GM12892 (cell line): ENCODE results near the gene ST7L.

Experiments
- POLR2A ChIP-seq: IDR thresholded peaks from 2 replicates; pipeline ENCODE4 v1.6.1; 2011; ENCODE audit warnings: low read depth, low read length, control low read depth
- TAF1 ChIP-seq: IDR thresholded peaks from 2 replicates; pipeline ENCODE4 v1.6.1; 2011; ENCODE audit warnings: low read depth, mild to moderate bottlenecking, control low read depth, low read length, borderline replicate concordance

DNA sequence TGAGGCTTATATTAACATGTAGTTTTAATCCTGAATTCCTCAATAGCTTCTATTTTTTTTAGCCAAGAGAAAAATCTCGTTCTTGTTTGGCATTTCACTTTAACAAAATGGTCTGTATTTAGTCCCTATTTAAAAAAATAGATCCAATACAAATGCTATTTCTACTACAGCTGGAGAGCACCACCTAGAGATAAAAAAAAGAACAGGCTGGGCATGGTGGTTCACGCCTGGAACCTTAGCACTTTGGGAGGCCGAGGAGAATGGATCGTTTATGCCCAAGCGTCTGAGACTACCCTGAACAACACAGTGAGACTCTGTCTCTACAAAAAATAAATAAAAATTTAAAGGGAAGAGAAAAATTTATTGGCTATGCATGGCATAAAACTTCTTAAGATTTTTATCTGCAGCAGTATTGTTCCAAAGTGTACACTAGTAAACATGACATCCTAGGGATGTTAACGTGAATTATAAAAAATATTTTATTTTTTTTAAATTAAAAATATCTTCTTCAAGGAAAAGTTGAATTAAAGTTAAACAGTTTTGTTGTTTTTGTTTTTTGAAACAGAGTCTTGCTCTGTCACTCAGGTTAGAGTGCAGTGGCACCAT, 4.4 kb downstream of the ST7L start:
- TF ChIP-seq POLR2A (no peak), TAF1 (no peak)
